ENCODE data around the gene CCDC61. TPM values are rescaled to one million over a fixed set of nuclear protein-coding genes. Genes with fewer than 3 reads are reported as not detected.

CCDC61 gene
- total RNA-seq, 4 donors from 2014 or later, result 8.4 to 14.6 (median 9.5) TPM

DNA sequence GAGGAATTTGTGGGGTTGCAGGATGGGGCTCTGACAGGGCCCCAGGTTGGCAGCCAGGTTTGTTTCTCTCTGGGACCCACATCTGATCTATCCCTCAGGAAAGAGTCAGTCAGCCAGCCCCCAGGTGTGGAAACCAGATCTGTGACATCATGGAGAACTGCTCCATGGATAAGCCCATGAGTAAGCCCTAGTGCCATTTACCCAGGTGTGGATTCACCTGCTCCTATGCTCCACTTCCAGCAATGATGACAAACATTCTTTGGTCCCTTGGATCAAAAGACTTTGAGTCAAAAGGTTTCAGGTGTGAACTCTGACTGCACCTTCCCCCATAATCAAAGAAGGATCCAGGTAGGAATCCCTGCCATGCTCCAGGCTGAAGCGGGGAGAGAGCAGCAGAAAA lies 72.4 kb downstream of the CCDC61 start:
- no peaks in the 10 kb centered on the region for H3K36me3 ChIP-seq
- TF ChIP-seq POLR2AphosphoS5 (IDR thresholded peaks at IDR 0.05) (no peak), EP300 (IDR thresholded peaks at IDR 0.05) (no peak), POLR2A (IDR thresholded peaks at IDR 0.05) (no peak)
- TF ChIP-seq, protein P1, sequence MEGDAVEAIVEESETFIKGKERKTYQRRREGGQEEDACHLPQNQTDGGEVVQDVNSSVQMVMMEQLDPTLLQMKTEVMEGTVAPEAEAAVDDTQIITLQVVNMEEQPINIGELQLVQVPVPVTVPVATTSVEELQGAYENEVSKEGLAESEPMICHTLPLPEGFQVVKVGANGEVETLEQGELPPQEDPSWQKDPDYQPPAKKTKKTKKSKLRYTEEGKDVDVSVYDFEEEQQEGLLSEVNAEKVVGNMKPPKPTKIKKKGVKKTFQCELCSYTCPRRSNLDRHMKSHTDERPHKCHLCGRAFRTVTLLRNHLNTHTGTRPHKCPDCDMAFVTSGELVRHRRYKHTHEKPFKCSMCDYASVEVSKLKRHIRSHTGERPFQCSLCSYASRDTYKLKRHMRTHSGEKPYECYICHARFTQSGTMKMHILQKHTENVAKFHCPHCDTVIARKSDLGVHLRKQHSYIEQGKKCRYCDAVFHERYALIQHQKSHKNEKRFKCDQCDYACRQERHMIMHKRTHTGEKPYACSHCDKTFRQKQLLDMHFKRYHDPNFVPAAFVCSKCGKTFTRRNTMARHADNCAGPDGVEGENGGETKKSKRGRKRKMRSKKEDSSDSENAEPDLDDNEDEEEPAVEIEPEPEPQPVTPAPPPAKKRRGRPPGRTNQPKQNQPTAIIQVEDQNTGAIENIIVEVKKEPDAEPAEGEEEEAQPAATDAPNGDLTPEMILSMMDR (IDR thresholded peaks at IDR 0.05), result no peak
- 77% methylated on average over 1 of the region's 1 CpG for WGBS

More for the DNA sequence above, 72.4 kb downstream of the CCDC61 start:
- no peak for DNase-seq (ENCODE audit: low spot score in 2 of 2)
- Histone ChIP-seq H3K9me3 (no peaks in the 10 kb centered on the region), H3K4me1 (peaks cover 31% of the 10 kb centered on the region), H3K4me3 (no peak overlapping the region), H3K27ac (no peak overlapping the region), H3K27me3 (peaks cover 32% of the 10 kb centered on the region)

Other genes starting within 250 kb of the CCDC61 start
- 10 to 100 TPM; 10.5 to 14.7 (median 14.3) TPM for gene SIX5, start 226.2 kb upstream of the CCDC61 start, total RNA-seq
- 10 to 100 TPM; 15.0 to 27.3 (median 20.3) TPM for gene DMPK, start 213.0 kb upstream of the CCDC61 start, total RNA-seq
- 10 to 100 TPM; 22.7 to 40.6 (median 32.0) TPM for gene DMWD, start 202.6 kb upstream of the CCDC61 start, total RNA-seq
- gene RSPH6A, start 180.2 kb upstream of the CCDC61 start, total RNA-seq, result under 1 TPM in 2 of 4 donors, not detected in 2; 0.38 to 0.68 TPM
- gene SYMPK, start 132.3 kb upstream of the CCDC61 start, total RNA-seq, result 10 to 100 TPM; 32.8 to 76.3 (median 44.1) TPM
- gene FOXA3, start 131.1 kb upstream of the CCDC61 start, total RNA-seq, result under 1 TPM in 1 of 4 donors, not detected in 3; 0.30 TPM
- gene IRF2BP1, start 109.3 kb upstream of the CCDC61 start, total RNA-seq, result 10 to 100 TPM; 24.7 to 36.9 (median 30.7) TPM
- 1 to 10 TPM; 4.4 to 9.4 (median 6.5) TPM for gene MYPOP, start 92.9 kb upstream of the CCDC61 start, total RNA-seq
- not detected for gene NANOS2, start 80.7 kb upstream of the CCDC61 start, total RNA-seq
- under 1 TPM; 0.21 to 0.97 (median 0.55) TPM for gene NOVA2, start 21.6 kb upstream of the CCDC61 start, total RNA-seq
- not detected for gene PGLYRP1, start 27.6 kb downstream of the CCDC61 start, total RNA-seq
- gene IGFL4, start 45.5 kb downstream of the CCDC61 start, total RNA-seq, result 10 to 100 TPM in 1 of 4 donors, 1 to 10 TPM in 3; 1.4 to 10.6 (median 5.5) TPM
- 10 to 100 TPM; 10.2 to 49.4 (median 16.8) TPM for gene IGFL3, start 129.2 kb downstream of the CCDC61 start, total RNA-seq
- 10 to 100 TPM; 10.1 to 39.2 (median 16.1) TPM for gene IGFL2, start 152.8 kb downstream of the CCDC61 start, total RNA-seq
- gene IGFL1, start 234.3 kb downstream of the CCDC61 start, total RNA-seq, result not detected

Data from suprapubic skin (tissue), 4 donors.